PC-9 (cell line): ENCODE measurements around the gene CACNA1D.

Source experiments
- CTCF ChIP-seq: fragments of 200-600 bp; sonication (generic); conservative IDR thresholded peaks from 2 replicates; pipeline ENCODE4 v1.6.1; 2017; ENCODE audit warnings: mixed run types, antibody characterized with exemption, mild to moderate bottlenecking, moderate library complexity
- EZH2 ChIP-seq: fragments of 200-600 bp; sonication (generic); IDR thresholded peaks from 2 replicates; pipeline ENCODE4 v1.8.0; 2017; ENCODE audit warnings: antibody characterized with exemption, low read depth

GRCh38 chr3:53780806-53781205 is 286.4 kb downstream of the CACNA1D start:
- TF ChIP-seq CTCF: no peak
- no peak for TF ChIP-seq EZH2
